ENCODE results near the gene SFT2D2. TPM values are rescaled to one million over a fixed set of nuclear protein-coding genes. Genes with fewer than 3 reads are reported as not detected.

Gene SFT2D2
- total RNA-seq, 2 donors from 2014 or later, result 32.5 to 34.3 TPM

- Mint-ChIP-seq H3K9me3 (no peaks in the 10 kb centered on the region), H3K4me3 (no peak overlapping the region), H3K4me1 (peaks cover 12% of the 10 kb centered on the region), H3K36me3 (ENCODE audit: low read depth) (no peaks in the 10 kb centered on the region), H3K27ac (peak overlapping the region; percentile 19), H3K27me3 (ENCODE audit: insufficient read depth) (no peaks in the 10 kb centered on the region)
- Histone ChIP-seq H3K27ac (ENCODE audit: low read depth, low read length) (no peak overlapping the region), H3K36me3 (ENCODE audit: control insufficient read depth, insufficient read depth, low read length) (no peaks in the 10 kb centered on the region), H3K4me3 (ENCODE audit: low read length) (no peak overlapping the region), H3K27me3 (ENCODE audit: control insufficient read depth, insufficient read depth, low read length, poor library complexity, severe bottlenecking) (no peaks in the 10 kb centered on the region), H3K9me3 (ENCODE audit: control insufficient read depth, low read length) (no peaks in the 10 kb centered on the region), H3K4me1 (ENCODE audit: control insufficient read depth, insufficient read depth, low read length) (no peaks in the 10 kb centered on the region), H3K9ac (ENCODE audit: extremely low read depth, low read length, poor library complexity, severe bottlenecking) (no peak overlapping the region)
- no peak for DNase-seq
- TF ChIP-seq CTCF (conservative IDR thresholded peaks at IDR 0.05), result no peak
These were observed 59.7 kb downstream of the SFT2D2 start for GRCh38 chr1:168285521-168285790.

- Histone ChIP-seq H3K9me3 (ENCODE audit: control insufficient read depth, low read length) (no peaks in the 10 kb centered on the region), H3K27ac (ENCODE audit: low read depth, low read length) (no peak overlapping the region), H3K4me1 (ENCODE audit: control insufficient read depth, insufficient read depth, low read length) (no peaks in the 10 kb centered on the region), H3K4me3 (ENCODE audit: low read length) (no peak overlapping the region), H3K27me3 (ENCODE audit: control insufficient read depth, insufficient read depth, low read length, poor library complexity, severe bottlenecking) (no peaks in the 10 kb centered on the region), H3K9ac (ENCODE audit: extremely low read depth, low read length, poor library complexity, severe bottlenecking) (no peak overlapping the region), H3K36me3 (ENCODE audit: control insufficient read depth, insufficient read depth, low read length) (no peaks in the 10 kb centered on the region)
- no peak overlapping the region for H3K4me3 Mint-ChIP-seq
- H3K27ac Mint-ChIP-seq, result no peak overlapping the region
- no peaks in the 10 kb centered on the region for H3K9me3 Mint-ChIP-seq
- WGBS, 2 experiments (ENCODE audit: insufficient coverage in 1 of 2, insufficient read length in 1 of 2), result 90 to 93% methylated on average over 2 to 3 of the region's 4 CpGs
- peaks cover 15% of the 10 kb centered on the region for H3K4me1 Mint-ChIP-seq
- peak; percentile 49 for TF ChIP-seq CTCF (conservative IDR thresholded peaks at IDR 0.05)
- DNase-seq, result no peak
- no peaks in the 10 kb centered on the region for H3K36me3 Mint-ChIP-seq (ENCODE audit: low read depth)
- H3K27me3 Mint-ChIP-seq (ENCODE audit: insufficient read depth), result no peaks in the 10 kb centered on the region
These were observed 60.4 kb downstream of the SFT2D2 start for GRCh38 chr1:168285971-168286927.

GRCh38 chr1:168287237-168287664 is 61.4 kb downstream of the SFT2D2 start:
- no peak for TF ChIP-seq CTCF (conservative IDR thresholded peaks at IDR 0.05)
- Mint-ChIP-seq H3K36me3 (ENCODE audit: low read depth) (no peaks in the 10 kb centered on the region), H3K4me1 (peaks cover 19% of the 10 kb centered on the region), H3K9me3 (no peaks in the 10 kb centered on the region), H3K27ac (no peak overlapping the region), H3K4me3 (no peak overlapping the region), H3K27me3 (ENCODE audit: insufficient read depth) (no peaks in the 10 kb centered on the region)
- H3K4me3 ChIP-seq (ENCODE audit: low read length), result no peak overlapping the region
- no peak overlapping the region for H3K9ac ChIP-seq (ENCODE audit: extremely low read depth, low read length, poor library complexity, severe bottlenecking)
- H3K27me3 ChIP-seq (ENCODE audit: control insufficient read depth, insufficient read depth, low read length, poor library complexity, severe bottlenecking), result no peaks in the 10 kb centered on the region
- H3K27ac ChIP-seq (ENCODE audit: low read depth, low read length), result no peak overlapping the region
- H3K36me3 ChIP-seq (ENCODE audit: control insufficient read depth, insufficient read depth, low read length), result no peaks in the 10 kb centered on the region
- no peaks in the 10 kb centered on the region for H3K4me1 ChIP-seq (ENCODE audit: control insufficient read depth, insufficient read depth, low read length)
- no peak for DNase-seq
- no peaks in the 10 kb centered on the region for H3K9me3 ChIP-seq (ENCODE audit: control insufficient read depth, low read length)
- WGBS, 2 experiments (ENCODE audit: insufficient coverage in 1 of 2, insufficient read length in 1 of 2), result 86 to 100% methylated on average over 1 of the region's 1 CpG
